T1000 (cell line): ENCODE results near the gene CCN6.

Experiments
- DNase-seq: peaks from one replicate; lab custom pipeline; 2025; ENCODE audit warnings: mixed read lengths; lab: John Stamatoyannopoulos, UW

The CCN6 gene

GRCh38 chr6:112054001-112054400 lies at the start of gene CCN6:
CCN6 (plus strand) TSS chr6:112054104; CDS start chr6:112054358, 254 bp downstream.
- no peak for DNase-seq

- no peak for DNase-seq
These were observed 49.5 kb upstream of the CCN6 start for GRCh38 chr6:112004201-112005012.

- no peak for DNase-seq
These were observed 48.9 kb upstream of the CCN6 start for GRCh38 chr6:112005013-112005371.

GRCh38 chr6:112007254-112007653 lies 46.6 kb upstream of the CCN6 start:
- DNase-seq: no peak

- DNase-seq: no peak
These were observed 46.1 kb upstream of the CCN6 start for GRCh38 chr6:112007805-112008204.

- no peak for DNase-seq
These were observed 45.4 kb upstream of the CCN6 start for GRCh38 chr6:112008482-112008881.

GRCh38 chr6:112010328-112010727 lies 43.6 kb upstream of the CCN6 start:
- no peak for DNase-seq

- no peak for DNase-seq
These were observed 40.9 kb upstream of the CCN6 start for GRCh38 chr6:112013051-112013450.

GRCh38 chr6:112014483-112014882 lies 39.4 kb upstream of the CCN6 start:
- no peak for DNase-seq

- no peak for DNase-seq
These were observed 38.2 kb upstream of the CCN6 start for GRCh38 chr6:112015725-112016124.

GRCh38 chr6:112016320-112016719 lies 37.6 kb upstream of the CCN6 start:
- DNase-seq: no peak

GRCh38 chr6:112017169-112017568 lies 36.7 kb upstream of the CCN6 start:
- DNase-seq: no peak

GRCh38 chr6:112017760-112018537 lies 36.0 kb upstream of the CCN6 start:
- DNase-seq: no peak

- DNase-seq: peak; percentile 38
These were observed 35.1 kb upstream of the CCN6 start for GRCh38 chr6:112018619-112019416.

- DNase-seq: no peak
These were observed 34.3 kb upstream of the CCN6 start for GRCh38 chr6:112019589-112019988.

GRCh38 chr6:112021691-112022310 lies 32.1 kb upstream of the CCN6 start:
- DNase-seq: no peak

GRCh38 chr6:112022749-112023148 lies 31.2 kb upstream of the CCN6 start:
- no peak for DNase-seq

- no peak for DNase-seq
These were observed 29.4 kb upstream of the CCN6 start for GRCh38 chr6:112024464-112024863.

GRCh38 chr6:112026933-112027332 lies 27.0 kb upstream of the CCN6 start:
- no peak for DNase-seq

GRCh38 chr6:112027942-112028674 lies 25.8 kb upstream of the CCN6 start:
- DNase-seq: no peak
